Stomach (tissue), 9 donors: ENCODE results near the gene PRKCH. TPM values are rescaled to one million over a fixed set of nuclear protein-coding genes. Genes with fewer than 3 reads are reported as not detected.

Source experiments
- DNase-seq, 2 donors: peaks; one replicate each; pipeline versions ENCODE4 v3.0.0 to v3.0.0-alpha.2; 2013 to 2019
- H3K27ac ChIP-seq, 5 donors: fragments of 200-600 bp in 4 of 5; sonication (generic) in 4 of 5; one replicate each; pipeline ENCODE4 v1.5.1; 2013 to 2019; ENCODE audit warnings: mild to moderate bottlenecking in 1 of 5, moderate library complexity in 1 of 5
- H3K27me3 ChIP-seq, 3 donors: fragments of 200-600 bp; sonication (generic); one replicate each; pipeline ENCODE4 v1.5.1; 2017 to 2019; ENCODE audit warnings: mixed run types in 1 of 3
- H3K36me3 ChIP-seq, 4 donors: fragments of 200-600 bp; sonication (generic); 1 replicate in 3 of 4; 2 replicates in 1 of 4; pipeline ENCODE4 v1.5.1; 2016 to 2019
- H3K4me1 ChIP-seq, 4 donors: fragments of 200-600 bp; sonication (generic); one replicate each; pipeline ENCODE4 v1.5.1; 2016 to 2019
- H3K4me3 ChIP-seq, 4 donors: fragments of 200-600 bp; sonication (generic) in 3 of 4; one replicate each; pipeline ENCODE4 v1.5.1; 2016 to 2019; ENCODE audit warnings: mild to moderate bottlenecking in 1 of 4
- H3K9me3 ChIP-seq, 4 donors: fragments of 200-600 bp; sonication (generic); one replicate each; pipeline ENCODE4 v1.5.1; 2016 to 2019
- EP300 ChIP-seq: sonication (generic); formaldehyde crosslinking; IDR thresholded peaks from one replicate; pipeline ENCODE4 v1.6.1; 2017; ENCODE audit warnings: antibody characterized with exemption
- POLR2A ChIP-seq, 4 donors: fragments of 450-650 bp; IDR thresholded peaks; one replicate each; pipeline ENCODE4 v1.6.1; 2016; ENCODE audit warnings: antibody characterized with exemption in 4 of 4, control low read depth in 2 of 4, mild to moderate bottlenecking in 1 of 4, moderate library complexity in 1 of 4
- POLR2AphosphoS5 ChIP-seq, 3 donors: sonication (generic); formaldehyde crosslinking; IDR thresholded peaks; one replicate each; pipeline ENCODE4 v1.6.1; 2016; ENCODE audit warnings: antibody characterized with exemption in 3 of 3
- WGBS, 5 donors: extraction: QIAGEN DNeasy Blood & Tissue Kit in 3 of 5; methylation state at CpG; one replicate each; pipeline versions ENCODE4 v1.1.5 to v1.1.7; 2013 to 2018; 5-methylcytosine and 5-hydroxymethylcytosine counted together
- intact Hi-C: fragments of 100-400 bp; cut with DNase I; formaldehyde crosslinking; loops from one replicate; pipeline ENCODE4 v1.15.1; 2023; ENCODE audit warnings: low total_unique reads
- polyA plus RNA-seq, 3 donors: library from polyadenylated mRNA; stranded (reverse); fragments of 200-250 nt; gene quantifications; one replicate each; pipeline ENCODE4 v1.2.3, GENCODE V29; 2013
- total RNA-seq, 5 donors: library from RNA; depleted of rRNA; stranded (reverse); fragments of >200 nt; gene quantifications; one replicate each; pipeline versions ENCODE4 v1.1.0 to v1.2.3, GENCODE V29; 2014 to 2016
- TF ChIP-seq, protein P1 (sequence below), 7 experiments: fragments of 450-650 bp in 4 of 7; fragments of 200-600 bp in 3 of 7; sonication (generic) in 3 of 7; IDR thresholded peaks; one replicate each; pipeline ENCODE4 v1.5.1; 2016 to 2019; ENCODE audit warnings: antibody characterized with exemption in 7 of 7, control low read depth in 2 of 7, mild to moderate bottlenecking in 1 of 7
- donor health status: healthy with polysubstance abuse.
- donor health status: Bipolar disorder and iron deficiency.
- donor health status: healthy.

Gene PRKCH
- total and polyA plus RNA-seq, 8 donors, result 5.5 to 84.0 (median 14.7) TPM

DNA sequence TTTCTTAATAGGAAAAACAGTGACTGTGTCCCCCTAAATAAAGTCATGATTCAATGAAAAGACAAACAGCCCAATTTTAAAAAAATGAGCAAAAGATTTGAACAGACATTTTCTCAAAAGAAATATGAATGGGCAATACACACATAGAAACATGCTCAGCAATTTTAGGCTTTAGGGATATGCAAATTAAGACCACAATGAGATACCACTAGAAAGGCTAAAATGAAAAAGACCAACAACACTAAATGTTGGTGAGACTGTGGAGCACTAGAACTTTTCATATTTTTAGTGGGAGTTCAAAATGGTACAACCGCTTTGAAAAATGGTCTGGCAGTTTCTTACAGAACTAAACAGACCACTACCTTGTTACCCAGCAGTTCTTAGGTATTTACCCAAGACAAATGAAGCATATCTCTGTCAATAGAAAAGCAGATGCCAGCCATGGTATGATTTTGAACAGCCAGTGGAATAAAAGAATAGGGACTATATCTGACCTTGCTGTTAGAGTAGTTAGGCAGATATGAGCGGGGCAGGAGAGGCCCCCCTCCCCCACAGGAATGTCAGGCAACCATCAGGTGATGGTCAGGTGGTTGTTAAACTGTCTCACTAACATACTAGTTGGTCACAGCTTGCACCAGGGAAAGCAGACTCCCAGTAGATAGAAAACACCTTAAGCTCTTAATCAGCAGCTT lies 108.8 kb downstream of the PRKCH start:
- Histone ChIP-seq H3K36me3 (no peaks in the 10 kb centered on the region), H3K4me1 (no peaks in the 10 kb centered on the region), H3K4me3 (no peak overlapping the region), H3K9me3 (no peaks in the 10 kb centered on the region), H3K27me3 (no peaks in the 10 kb centered on the region), H3K27ac (no peak overlapping the region)
- DNase-seq, result no peak
- TF ChIP-seq POLR2A (IDR thresholded peaks at IDR 0.05) (no peak), EP300 (no peak), POLR2AphosphoS5 (IDR thresholded peaks at IDR 0.05) (no peak)
- TF ChIP-seq, protein P1, sequence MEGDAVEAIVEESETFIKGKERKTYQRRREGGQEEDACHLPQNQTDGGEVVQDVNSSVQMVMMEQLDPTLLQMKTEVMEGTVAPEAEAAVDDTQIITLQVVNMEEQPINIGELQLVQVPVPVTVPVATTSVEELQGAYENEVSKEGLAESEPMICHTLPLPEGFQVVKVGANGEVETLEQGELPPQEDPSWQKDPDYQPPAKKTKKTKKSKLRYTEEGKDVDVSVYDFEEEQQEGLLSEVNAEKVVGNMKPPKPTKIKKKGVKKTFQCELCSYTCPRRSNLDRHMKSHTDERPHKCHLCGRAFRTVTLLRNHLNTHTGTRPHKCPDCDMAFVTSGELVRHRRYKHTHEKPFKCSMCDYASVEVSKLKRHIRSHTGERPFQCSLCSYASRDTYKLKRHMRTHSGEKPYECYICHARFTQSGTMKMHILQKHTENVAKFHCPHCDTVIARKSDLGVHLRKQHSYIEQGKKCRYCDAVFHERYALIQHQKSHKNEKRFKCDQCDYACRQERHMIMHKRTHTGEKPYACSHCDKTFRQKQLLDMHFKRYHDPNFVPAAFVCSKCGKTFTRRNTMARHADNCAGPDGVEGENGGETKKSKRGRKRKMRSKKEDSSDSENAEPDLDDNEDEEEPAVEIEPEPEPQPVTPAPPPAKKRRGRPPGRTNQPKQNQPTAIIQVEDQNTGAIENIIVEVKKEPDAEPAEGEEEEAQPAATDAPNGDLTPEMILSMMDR (IDR thresholded peaks at IDR 0.05), result no peak
- 56 to 78% (median 65%) methylated on average over 2 of the region's 2 CpGs for WGBS, 5 donors
- intact Hi-C loops, result no loop called here

DNA sequence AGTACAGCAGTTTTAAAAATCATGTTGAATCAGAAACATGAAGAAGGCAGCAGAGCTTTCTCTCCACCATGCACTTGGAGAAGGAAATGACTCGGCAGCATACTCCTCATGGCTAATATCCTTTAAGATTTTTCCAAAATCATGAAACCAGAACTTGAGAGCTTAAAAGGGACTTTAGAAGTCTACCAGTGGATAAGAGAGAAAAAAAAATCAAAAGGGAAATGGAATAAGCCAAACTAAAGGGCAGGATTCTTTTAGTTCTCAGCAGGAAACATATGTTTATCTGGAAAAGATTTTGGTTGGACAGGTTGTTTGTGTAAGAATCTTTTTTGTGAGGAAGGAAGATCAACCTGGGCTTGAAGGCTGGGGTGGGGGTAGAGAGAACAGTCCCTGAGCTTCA lies 111.8 kb downstream of the PRKCH start:
- TF ChIP-seq POLR2A (IDR thresholded peaks at IDR 0.05), result no peak
- TF ChIP-seq EP300, result no peak
- no peak for TF ChIP-seq POLR2AphosphoS5 (IDR thresholded peaks at IDR 0.05)
- TF ChIP-seq, protein P1 (IDR thresholded peaks at IDR 0.05), result no peak
- Histone ChIP-seq H3K27ac (peak overlapping the region in 1 of 5 donors; percentile 42), H3K4me3 (no peak overlapping the region), H3K9me3 (no peaks in the 10 kb centered on the region), H3K27me3 (no peaks in the 10 kb centered on the region), H3K4me1 (peaks cover 0 to 10% (median 4%) of the 10 kb centered on the region in 4 donors), H3K36me3 (no peaks in the 10 kb centered on the region)
- DNase-seq, result no peak
- intact Hi-C loops, result no loop called here
- WGBS, 5 donors, result 21 to 50% (median 34%) methylated on average over 1 of the region's 1 CpG

DNA sequence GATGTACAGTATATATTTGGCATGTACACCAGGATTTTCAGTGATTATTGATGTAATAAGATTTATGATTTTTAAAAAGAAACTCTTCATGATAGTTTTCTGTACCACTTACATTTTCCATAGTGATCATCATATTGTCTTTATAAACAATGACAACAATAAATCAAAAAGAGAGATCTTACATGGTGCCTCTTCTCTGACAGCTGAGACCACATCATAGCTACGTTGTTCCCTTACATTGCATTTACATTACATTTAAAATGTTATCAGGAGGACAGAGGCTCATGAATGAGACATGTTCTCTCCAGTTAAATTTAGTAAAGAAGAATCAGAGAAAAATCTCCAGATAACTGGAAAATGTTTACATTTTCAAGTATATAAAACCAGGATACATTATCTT lies 112.4 kb downstream of the PRKCH start:
- 32 to 69% (median 55%) methylated on average over 1 of the region's 1 CpG for WGBS, 5 donors

DNA sequence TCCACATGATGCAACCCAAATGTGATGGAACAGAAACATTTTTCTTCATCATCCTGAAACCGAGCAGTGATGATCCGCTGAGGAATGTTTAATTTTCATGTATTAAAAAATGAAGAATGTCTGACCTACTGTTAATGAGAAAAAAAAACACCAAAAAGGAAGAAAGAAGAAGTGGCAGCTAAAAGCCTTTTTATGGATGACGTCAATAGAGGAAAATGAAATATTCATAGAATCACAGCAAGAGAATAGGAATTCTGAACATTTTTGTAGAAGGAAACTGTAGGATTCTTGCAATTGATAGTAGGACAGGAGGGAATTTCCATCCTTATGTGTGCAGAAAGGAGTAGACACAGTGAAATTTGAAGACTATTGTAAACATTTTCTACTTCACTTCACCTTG lies 112.9 kb downstream of the PRKCH start:
- H3K4me3 ChIP-seq, result no peak overlapping the region
- intact Hi-C loops, result no loop called here
- H3K4me1 ChIP-seq, result peaks cover 9 to 22% (median 13%) of the 10 kb centered on the region in 4 donors
- no peaks in the 10 kb centered on the region for H3K27me3 ChIP-seq
- no peak for TF ChIP-seq POLR2A (IDR thresholded peaks at IDR 0.05)
- TF ChIP-seq, protein P1 (IDR thresholded peaks at IDR 0.05), result no peak
- no peak for DNase-seq
- no peaks in the 10 kb centered on the region for H3K36me3 ChIP-seq
- H3K9me3 ChIP-seq, result no peaks in the 10 kb centered on the region
- no peak overlapping the region for H3K27ac ChIP-seq
- 82 to 92% (median 84%) methylated on average over 3 of the region's 3 CpGs for WGBS, 5 donors

More for the DNA sequence above, 112.4 kb downstream of the PRKCH start:
- no peaks in the 10 kb centered on the region for H3K36me3 ChIP-seq
- intact Hi-C loops, result no loop called here
- no peak for DNase-seq
- TF ChIP-seq POLR2A (IDR thresholded peaks at IDR 0.05) (no peak), POLR2AphosphoS5 (IDR thresholded peaks at IDR 0.05) (no peak), EP300 (no peak)
- TF ChIP-seq, protein P1 (IDR thresholded peaks at IDR 0.05), result no peak
- peaks cover 4 to 17% (median 9%) of the 10 kb centered on the region in 4 donors for H3K4me1 ChIP-seq
- H3K27me3 ChIP-seq, result no peaks in the 10 kb centered on the region
- no peak overlapping the region for H3K4me3 ChIP-seq
- H3K27ac ChIP-seq, result no peak overlapping the region
- H3K9me3 ChIP-seq, result no peaks in the 10 kb centered on the region
